H1 (cell line): Measurements from ENCODE around the gene ICA1. TPM values are rescaled to one million over a fixed set of nuclear protein-coding genes. Genes with fewer than 3 reads are reported as not detected.

Experiments used
- CTCF ChIA-PET: fragments of 300-600 bp; sonication (Branson Sonifier 250); formaldehyde crosslinking; loops from one replicate; lab custom pipeline; 2021; ENCODE audit not compliant: partially characterized antibody; lab: Charles Lee
- POLR2A ChIA-PET: fragments of 300-600 bp; sonication (Branson Sonifier 250); formaldehyde crosslinking; loops from one replicate; lab custom pipeline; 2021; ENCODE audit warnings: inconsistent platforms; ENCODE audit not compliant: partially characterized antibody; lab: Charles Lee
- DNase-seq, 2 experiments: peaks; one replicate each; pipeline versions ENCODE4 v3.0.0 to v3.0.0-alpha.2; 2010 to 2022; ENCODE audit warnings: low spot score in 2 of 2, low read depth in 1 of 2, mixed read lengths in 1 of 2
- FAIRE-seq: peaks from 2 replicates; lab custom pipeline; 2011; peaks lifted over from hg19 to GRCh38; lab: Jason Lieb, UNC
- H2AFZ ChIP-seq: 2 replicates; pipeline ENCODE4 v1.8.1; 2012; ENCODE audit warnings: low read length, inconsistent platforms
- H2AK5ac ChIP-seq: 2 replicates; pipeline ENCODE4 v1.6.1; 2013; ENCODE audit warnings: low read depth, low read length
- H2BK120ac ChIP-seq: replicated peaks from 2 replicates; pipeline ENCODE3; 2013; ENCODE audit warnings: low read depth, low read length, inconsistent platforms
- H2BK12ac ChIP-seq: 2 replicates; pipeline ENCODE4 v1.6.1; 2013; ENCODE audit warnings: low read depth, low read length
- H2BK15ac ChIP-seq: 2 replicates; pipeline ENCODE4 v1.6.1; 2013; ENCODE audit warnings: low read length
- H2BK20ac ChIP-seq: 2 replicates; pipeline ENCODE4 v1.6.1; 2013; ENCODE audit warnings: low read length
- H2BK5ac ChIP-seq: 2 replicates; pipeline ENCODE4 v1.6.1; 2013; ENCODE audit warnings: low read depth, low read length
- H3K14ac ChIP-seq: 2 replicates; pipeline ENCODE4 v1.6.1; 2013; ENCODE audit warnings: inconsistent platforms; ENCODE audit not compliant: insufficient read length
- H3K18ac ChIP-seq: 2 replicates; pipeline ENCODE4 v1.6.1; 2013; ENCODE audit warnings: low read length; ENCODE audit errors: extremely low read depth
- H3K23ac ChIP-seq: 2 replicates; pipeline ENCODE4 v1.6.1; 2013; ENCODE audit warnings: inconsistent platforms; ENCODE audit not compliant: insufficient read length
- H3K23me2 ChIP-seq: 2 replicates; pipeline ENCODE4 v1.6.1; 2013; ENCODE audit warnings: low read depth, low read length
- H3K27ac ChIP-seq: 2 replicates; pipeline ENCODE4 v1.6.1; 2011; ENCODE audit warnings: low read depth, low read length, inconsistent platforms
- H3K27me3 ChIP-seq, 4 experiments: replicated peaks in 1 of 4; 1 replicate in 1 of 4; 2 replicates in 3 of 4; pipeline versions ENCODE4 v1.6.1 to v1.8.1; 2011 to 2013; ENCODE audit warnings: low read length in 3 of 4, mild to moderate bottlenecking in 3 of 4, inconsistent platforms in 2 of 4, mixed read lengths in 2 of 4, moderate library complexity in 1 of 4; ENCODE audit not compliant: control insufficient read depth in 3 of 4, insufficient read depth in 3 of 4; ENCODE audit errors: extremely low read depth in 1 of 4
- H3K36me3 ChIP-seq, 4 experiments: 2 replicates each; pipeline versions ENCODE4 v1.6.1 to v1.8.1; 2011 to 2013; ENCODE audit warnings: mild to moderate bottlenecking in 4 of 4, low read length in 3 of 4, moderate library complexity in 2 of 4, control low read depth in 1 of 4, inconsistent platforms in 1 of 4; ENCODE audit not compliant: insufficient read depth in 4 of 4, control insufficient read depth in 2 of 4
- H3K4ac ChIP-seq: replicated peaks from 2 replicates; pipeline ENCODE3; 2013; ENCODE audit warnings: low read length, low read depth, mixed read lengths, inconsistent platforms; ENCODE audit not compliant: insufficient read length
- H3K4me1 ChIP-seq, 4 experiments: replicated peaks in 1 of 4; 1 replicate in 1 of 4; 2 replicates in 3 of 4; pipeline versions ENCODE4 v1.6.1 to v1.8.1; 2011 to 2013; ENCODE audit warnings: low read length in 3 of 4, inconsistent platforms in 2 of 4, mixed read lengths in 1 of 4; ENCODE audit not compliant: insufficient read depth in 4 of 4, control insufficient read depth in 3 of 4
- H3K4me2 ChIP-seq, 2 experiments: 2 replicates each; pipeline versions ENCODE4 v1.6.1 to v1.8.1; 2011 to 2013; ENCODE audit warnings: low read depth in 2 of 2, low read length in 2 of 2, control low read depth in 1 of 2, inconsistent platforms in 1 of 2, mild to moderate bottlenecking in 1 of 2; ENCODE audit not compliant: insufficient read depth in 1 of 2
- H3K4me3 ChIP-seq, 4 experiments: fragments of 200-600, 300-600 bp in 1 of 4; sonication (generic), shearing (Covaris generic), sonication (Bioruptor Twin) in 1 of 4; 2 replicates each; pipeline versions ENCODE4 v1.5.1 to v1.8.1; 2011 to 2016; ENCODE audit warnings: low read length in 4 of 4, low read depth in 3 of 4, control low read depth in 2 of 4, inconsistent platforms in 2 of 4, mild to moderate bottlenecking in 2 of 4, mixed read lengths in 1 of 4, moderate library complexity in 1 of 4; ENCODE audit not compliant: insufficient read depth in 2 of 4; ENCODE audit errors: extremely low read depth in 1 of 4
- H3K56ac ChIP-seq: replicated peaks from 2 replicates; pipeline ENCODE3; 2013; ENCODE audit warnings: low read depth, mild to moderate bottlenecking, mixed read lengths, low read length, inconsistent platforms; ENCODE audit not compliant: insufficient read length
- H3K79me1 ChIP-seq: 2 replicates; pipeline ENCODE4 v1.6.1; 2013; ENCODE audit warnings: low read depth, low read length, control low read depth
- H3K79me2 ChIP-seq, 2 experiments: 2 replicates each; pipeline versions ENCODE4 v1.6.1 to v1.8.1; 2012 to 2013; ENCODE audit warnings: low read length in 2 of 2, mild to moderate bottlenecking in 2 of 2, inconsistent platforms in 1 of 2; ENCODE audit not compliant: insufficient read depth in 2 of 2, control insufficient read depth in 1 of 2
- H3K9ac ChIP-seq, 4 experiments: replicated peaks in 1 of 4; 1 replicate in 1 of 4; 2 replicates in 3 of 4; pipeline versions ENCODE4 v1.6.1 to v1.8.1; 2011 to 2013; ENCODE audit warnings: low read depth in 3 of 4, low read length in 3 of 4, control low read depth in 2 of 4, mild to moderate bottlenecking in 2 of 4, moderate library complexity in 2 of 4, inconsistent platforms in 1 of 4; ENCODE audit errors: extremely low read depth in 1 of 4
- H3K9me3 ChIP-seq, 2 experiments: 2 replicates each; pipeline versions ENCODE4 v1.6.1 to v1.8.1; 2012 to 2013; ENCODE audit warnings: mild to moderate bottlenecking in 2 of 2, moderate library complexity in 2 of 2, control low read depth in 1 of 2, inconsistent platforms in 1 of 2, low read depth in 1 of 2, low read length in 1 of 2, mixed read lengths in 1 of 2; ENCODE audit not compliant: insufficient read depth in 2 of 2
- H4K20me1 ChIP-seq, 2 experiments: replicated peaks in 1 of 2; 2 replicates each; pipeline versions ENCODE3 to v1.8.1; 2011 to 2013; ENCODE audit warnings: inconsistent platforms in 2 of 2, low read length in 2 of 2, mild to moderate bottlenecking in 1 of 2; ENCODE audit not compliant: insufficient read depth in 2 of 2, control insufficient read depth in 1 of 2
- H4K5ac ChIP-seq: 2 replicates; pipeline ENCODE4 v1.6.1; 2013; ENCODE audit warnings: low read length, low read depth, mixed read lengths, inconsistent platforms; ENCODE audit not compliant: insufficient read length
- H4K8ac ChIP-seq: 2 replicates; pipeline ENCODE4 v1.8.0; 2013; ENCODE audit warnings: mild to moderate bottlenecking, moderate library complexity, low read length, inconsistent platforms; ENCODE audit not compliant: insufficient read depth; ENCODE audit errors: extremely low read depth
- H4K91ac ChIP-seq: replicated peaks from 2 replicates; pipeline ENCODE3; 2013; ENCODE audit warnings: low read length, mixed read lengths, inconsistent platforms; ENCODE audit not compliant: insufficient read length
- WGBS, 2 experiments: shearing (Covaris generic) in 1 of 2; methylation state at CpG; one replicate each; pipeline versions ENCODE4 v1.1.6 to v1.1.7; 2013 to 2015; ENCODE audit warnings: low lambda C conversion rate in 2 of 2, mixed read lengths in 2 of 2, inconsistent platforms in 1 of 2, low coverage in 1 of 2, missing lambda C conversion rate in 1 of 2; ENCODE audit not compliant: insufficient replicate concordance in 2 of 2, insufficient coverage in 1 of 2, insufficient read length in 1 of 2; ENCODE audit errors: extremely low coverage in 1 of 2, missing lambda C conversion rate in 1 of 2; 5-methylcytosine and 5-hydroxymethylcytosine counted together
- polyA plus RNA-seq, 7 experiments: library from polyadenylated mRNA; depleted of rRNA in 3 of 7; stranded (reverse) in 5 of 7; unstranded in 2 of 7; fragments of >200 nt in 5 of 7; fragments of 200-250 nt in 2 of 7; gene quantifications; 1 replicate in 5 of 7; 2 replicates in 1 of 7; 4 replicates in 1 of 7; pipeline versions ENCODE4 v1.2.1 to v1.2.3, GENCODE V29; 2011 to 2013; ENCODE audit warnings: missing spikeins in 2 of 7, mixed read lengths in 2 of 7
- total RNA-seq: library from RNA; stranded (reverse); fragmentation: NEBNext Ultra II Directional; extraction: Animal tissue kit (Norgen Biotek cat#: 25700); gene quantifications from 2 replicates; pipeline ENCODE4 v1.2.1, GENCODE V29; 2021

The ICA1 gene
- total and polyA plus RNA-seq, 2 of the 8 experiments (the other 6 are each of a cell fraction or from before 2014, with no cell fraction given), result 14.9 to 37.1 TPM

DNA sequence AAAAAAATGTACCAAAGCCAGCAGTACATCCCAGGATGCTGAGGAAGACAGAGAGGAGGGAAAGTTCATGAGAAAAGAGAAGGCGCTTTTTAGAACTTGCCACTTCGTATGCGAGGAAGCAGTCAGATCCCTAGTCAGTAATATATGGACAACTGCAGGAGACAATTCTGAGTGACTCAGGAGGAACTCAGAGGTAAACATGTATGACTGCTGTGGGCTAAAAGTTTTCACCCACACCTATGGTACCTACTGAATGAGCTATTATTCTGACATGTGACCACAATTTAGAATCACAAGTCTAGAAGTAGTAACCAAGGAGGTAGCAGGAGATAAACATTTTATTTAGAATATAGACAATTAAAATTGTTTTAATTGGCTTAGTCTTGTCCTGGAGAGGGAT, 126.5 kb downstream of the ICA1 start:
- CTCF ChIA-PET, result no interaction called here
- H3K56ac ChIP-seq, result no peak overlapping the region

More for the DNA sequence above, 126.5 kb downstream of the ICA1 start:
- H3K79me2 ChIP-seq, result no peaks in the 10 kb centered on the region
- no peak overlapping the region for H3K4ac ChIP-seq
- H2AK5ac ChIP-seq, result no peak overlapping the region
- no peak overlapping the region for H2BK12ac ChIP-seq
- no peak overlapping the region for H3K23ac ChIP-seq
- H2AFZ ChIP-seq, result no peak overlapping the region
- no peak overlapping the region for H3K14ac ChIP-seq
- no peak overlapping the region for H3K4me3 ChIP-seq
- H4K91ac ChIP-seq, result no peak overlapping the region
- no peaks in the 10 kb centered on the region for H3K4me1 ChIP-seq
- no peak overlapping the region for H3K4me2 ChIP-seq
- H3K27ac ChIP-seq, result no peak overlapping the region
- no peaks in the 10 kb centered on the region for H3K9me3 ChIP-seq
- no peaks in the 10 kb centered on the region for H4K20me1 ChIP-seq
- no peaks in the 10 kb centered on the region; the same call in 1 of the 2 replicates for H3K23me2 ChIP-seq
- no peak overlapping the region for H2BK15ac ChIP-seq
- no peak for FAIRE-seq
- H2BK20ac ChIP-seq, result no peak overlapping the region
- no peak overlapping the region for H3K9ac ChIP-seq
- H3K36me3 ChIP-seq, result no peaks in the 10 kb centered on the region; a peak in 1 of 8 replicates
- POLR2A ChIA-PET, result interaction anchor here (1.2 kb wide), 1 partner anchor 9 kb away, joined by 3 read pairs; no protein-coding TSS in a partner anchor
- H3K27me3 ChIP-seq, result no peaks in the 10 kb centered on the region
- no peak overlapping the region for H2BK5ac ChIP-seq
- no peak overlapping the region for H2BK120ac ChIP-seq
- H3K18ac ChIP-seq, result no peak overlapping the region
- WGBS, 2 experiments, result 98% methylated on average over 3 of the region's 3 CpGs; no CpG with 5 or more reads in 1 of the 2 experiments
- no peak overlapping the region for H4K8ac ChIP-seq
- no peak overlapping the region for H4K5ac ChIP-seq
- no peaks in the 10 kb centered on the region for H3K79me1 ChIP-seq
- no peak for DNase-seq
